H9 (cell line): ENCODE data around the gene SDK1. TPM values are rescaled to one million over a fixed set of nuclear protein-coding genes. Genes with fewer than 3 reads are reported as not detected.

Source experiments
- DNase-seq: peaks from one replicate; pipeline ENCODE4 v3.0.0-alpha.2; 2017
- H2AFZ ChIP-seq: one replicate; pipeline ENCODE4 v1.6.1; 2013; ENCODE audit warnings: mild to moderate bottlenecking, low read length, control low read depth, moderate library complexity
- H2AK5ac ChIP-seq: 2 replicates; pipeline ENCODE4 v1.6.1; 2013; ENCODE audit warnings: low read length, control low read depth, mixed read lengths; ENCODE audit not compliant: insufficient read length
- H2BK120ac ChIP-seq: one replicate; pipeline ENCODE4 v1.6.1; 2013; ENCODE audit warnings: low read depth, mild to moderate bottlenecking, low read length, control low read depth, inconsistent platforms; ENCODE audit not compliant: poor library complexity, severe bottlenecking
- H2BK12ac ChIP-seq: 2 replicates; pipeline ENCODE4 v1.6.1; 2013; ENCODE audit warnings: low read length, control low read depth, mixed read lengths, low read depth; ENCODE audit not compliant: insufficient read length
- H2BK15ac ChIP-seq: 2 replicates; pipeline ENCODE4 v1.6.1; 2013; ENCODE audit warnings: low read depth, low read length, control low read depth
- H2BK20ac ChIP-seq: one replicate; pipeline ENCODE4 v1.6.1; 2013; ENCODE audit warnings: low read depth, mild to moderate bottlenecking, low read length, control low read depth, inconsistent platforms; ENCODE audit not compliant: poor library complexity, severe bottlenecking
- H2BK5ac ChIP-seq: 2 replicates; pipeline ENCODE4 v1.6.1; 2013; ENCODE audit warnings: low read length, control low read depth, mixed read lengths; ENCODE audit not compliant: insufficient read length
- H3K14ac ChIP-seq: 2 replicates; pipeline ENCODE4 v1.6.1; 2013; ENCODE audit warnings: low read length, control low read depth; ENCODE audit not compliant: insufficient read depth
- H3K18ac ChIP-seq: 2 replicates; pipeline ENCODE4 v1.6.1; 2013; ENCODE audit warnings: low read depth, mild to moderate bottlenecking, mixed read lengths, low read length, control low read depth; ENCODE audit not compliant: insufficient read length
- H3K23ac ChIP-seq: 2 replicates; pipeline ENCODE4 v1.6.1; 2013; ENCODE audit warnings: low read length, control low read depth, mixed read lengths, low read depth; ENCODE audit not compliant: insufficient read length
- H3K23me2 ChIP-seq: 2 replicates; pipeline ENCODE4 v1.6.1; 2013; ENCODE audit warnings: low read depth, mild to moderate bottlenecking, mixed read lengths, low read length, control low read depth; ENCODE audit not compliant: insufficient read length, poor library complexity, severe bottlenecking
- H3K27ac ChIP-seq: 2 replicates; pipeline ENCODE4 v1.5.1; 2013; ENCODE audit warnings: low read length, control low read depth, mixed read lengths, low read depth; ENCODE audit not compliant: insufficient read length
- H3K27me3 ChIP-seq: 2 replicates; pipeline ENCODE4 v1.6.1; 2013; ENCODE audit warnings: low read length, control low read depth, inconsistent platforms; ENCODE audit not compliant: insufficient read depth
- H3K4ac ChIP-seq: 2 replicates; pipeline ENCODE4 v1.6.1; 2013; ENCODE audit warnings: low read depth, mild to moderate bottlenecking, control low read depth, inconsistent platforms, low read length, moderate library complexity
- H3K4me1 ChIP-seq: 2 replicates; pipeline ENCODE4 v1.6.1; 2013; ENCODE audit warnings: low read length, control low read depth, inconsistent platforms; ENCODE audit not compliant: insufficient read depth
- H3K4me2 ChIP-seq: 2 replicates; pipeline ENCODE4 v1.6.1; 2013; ENCODE audit warnings: low read length, control low read depth, mixed read lengths; ENCODE audit not compliant: insufficient read length, insufficient read depth
- H3K56ac ChIP-seq: 2 replicates; pipeline ENCODE4 v1.6.1; 2013; ENCODE audit warnings: low read depth, mild to moderate bottlenecking, mixed read lengths, low read length, control low read depth; ENCODE audit not compliant: insufficient read length
- H3K79me1 ChIP-seq: 2 replicates; pipeline ENCODE4 v1.6.1; 2013; ENCODE audit warnings: low read depth, mild to moderate bottlenecking, moderate library complexity, low read length, control low read depth, inconsistent platforms; ENCODE audit not compliant: insufficient read depth, poor library complexity, severe bottlenecking
- H3K79me2 ChIP-seq: 2 replicates; pipeline ENCODE4 v1.6.1; 2013; ENCODE audit warnings: low read length, control low read depth, inconsistent platforms; ENCODE audit not compliant: insufficient read depth
- H3K9ac ChIP-seq: 2 replicates; pipeline ENCODE4 v1.6.1; 2013; ENCODE audit warnings: low read length, control low read depth, mixed read lengths; ENCODE audit not compliant: insufficient read length; ENCODE audit errors: extremely low read depth
- H3K9me3 ChIP-seq: one replicate; pipeline ENCODE4 v1.6.1; 2013; ENCODE audit warnings: low read depth, low read length, inconsistent platforms; ENCODE audit not compliant: control insufficient read depth
- H3T11ph ChIP-seq: one replicate; pipeline ENCODE4 v1.6.1; 2013; ENCODE audit warnings: mild to moderate bottlenecking, low read length, control low read depth, inconsistent platforms
- H4K20me1 ChIP-seq: one replicate; pipeline ENCODE4 v1.6.1; 2013; ENCODE audit not compliant: control insufficient read depth, insufficient read length, insufficient read depth
- H4K5ac ChIP-seq: 2 replicates; pipeline ENCODE4 v1.6.1; 2013; ENCODE audit warnings: low read depth, mild to moderate bottlenecking, mixed read lengths, low read length, control low read depth; ENCODE audit not compliant: insufficient read length
- H4K8ac ChIP-seq: replicated peaks from 2 replicates; pipeline ENCODE4 v1.6.1; 2013; ENCODE audit warnings: low read length, control low read depth, mixed read lengths, low read depth; ENCODE audit not compliant: insufficient read length
- H4K91ac ChIP-seq: 2 replicates; pipeline ENCODE4 v1.6.1; 2013; ENCODE audit warnings: low read depth, mild to moderate bottlenecking, moderate library complexity, mixed read lengths, low read length, control low read depth; ENCODE audit not compliant: insufficient read length
- H3K27ac Mint-ChIP-seq, 3 experiments: 2 replicates in 2 of 3; 3 replicates in 1 of 3; pipeline ENCODE4 v1.8.0; 2020 to 2021; ENCODE audit warnings: mixed read lengths in 3 of 3, mild to moderate bottlenecking in 1 of 3, moderate library complexity in 1 of 3
- H3K27me3 Mint-ChIP-seq: 2 replicates; pipeline ENCODE4 v1.8.0; 2021; ENCODE audit warnings: low read depth, mild to moderate bottlenecking, moderate library complexity, mixed read lengths
- H3K36me3 Mint-ChIP-seq, 3 experiments: 2 replicates in 2 of 3; 3 replicates in 1 of 3; pipeline ENCODE4 v1.8.0; 2020 to 2021; ENCODE audit warnings: low read depth in 3 of 3, mixed read lengths in 3 of 3; ENCODE audit not compliant: insufficient read depth in 1 of 3
- H3K4me1 Mint-ChIP-seq, 2 experiments: 2 replicates each; pipeline ENCODE4 v1.8.0; 2020; ENCODE audit warnings: mixed read lengths in 2 of 2
- H3K4me3 Mint-ChIP-seq, 2 experiments: 2 replicates in 1 of 2; 3 replicates in 1 of 2; pipeline ENCODE4 v1.8.0; 2020 to 2021; ENCODE audit warnings: mild to moderate bottlenecking in 2 of 2, mixed read lengths in 2 of 2, moderate library complexity in 1 of 2
- H3K9me3 Mint-ChIP-seq, 2 experiments: 2 replicates in 1 of 2; 3 replicates in 1 of 2; pipeline ENCODE4 v1.8.0; 2020; ENCODE audit warnings: mild to moderate bottlenecking in 2 of 2, mixed read lengths in 2 of 2, moderate library complexity in 1 of 2
- WGBS: extraction: QIAGEN DNeasy Blood & Tissue Kit; methylation state at CpG from one replicate; pipeline ENCODE4 v1.1.7; 2013; ENCODE audit warnings: missing lambda C conversion rate, low lambda C conversion rate, mixed read lengths; ENCODE audit not compliant: insufficient read length; ENCODE audit errors: extremely low coverage; 5-methylcytosine and 5-hydroxymethylcytosine counted together
- total RNA-seq: library from RNA; stranded (reverse); gene quantifications from 2 replicates; pipeline ENCODE4 v1.2.1, GENCODE V29; 2021
- TF ChIP-seq, protein P1 (sequence below): fragments of 200-600 bp; sonication (generic); conservative IDR thresholded peaks from 3 replicates; pipeline ENCODE4 v1.8.0; 2021; ENCODE audit warnings: antibody characterized with exemption, mild to moderate bottlenecking

Gene SDK1
- total RNA-seq, 1 experiment from 2014 or later = 8.7 TPM

DNA sequence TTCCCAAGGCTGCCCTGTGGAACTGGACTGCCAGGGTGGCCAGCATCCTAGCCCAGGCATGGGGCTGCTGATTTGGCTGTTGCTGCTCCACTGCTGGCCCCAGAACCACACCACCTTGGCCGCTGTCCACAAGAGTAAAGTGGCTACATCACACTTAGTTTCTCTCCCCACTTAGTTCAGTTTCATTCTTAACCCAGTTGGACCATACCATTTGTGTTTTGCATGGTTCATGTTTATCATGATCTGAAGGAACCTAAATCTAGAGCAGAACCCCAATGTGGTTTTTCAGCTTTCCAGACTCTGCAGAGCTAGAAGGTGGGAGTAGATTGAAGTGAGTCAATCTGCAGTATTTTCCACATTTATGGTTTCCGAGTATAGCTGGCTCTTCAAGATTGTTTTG is 32.8 kb downstream of the SDK1 start:
- no peak overlapping the region for H2BK5ac ChIP-seq
- H3K23ac ChIP-seq = no peak overlapping the region
- H3T11ph ChIP-seq = no peak overlapping the region
- H4K20me1 ChIP-seq = no peaks in the 10 kb centered on the region
- H3K27ac Mint-ChIP-seq = no peak overlapping the region
- H3K4me1 Mint-ChIP-seq = peaks cover 18 to 22% of the 10 kb centered on the region in 2 experiments
- H3K18ac ChIP-seq = no peak overlapping the region
- no peak overlapping the region for H2BK15ac ChIP-seq
- no peaks in the 10 kb centered on the region for H3K27me3 ChIP-seq
- no peak overlapping the region for H2AK5ac ChIP-seq
- no peaks in the 10 kb centered on the region for H3K23me2 ChIP-seq
- H4K91ac ChIP-seq = no peak overlapping the region
- no peak overlapping the region for H4K5ac ChIP-seq
- H2BK120ac ChIP-seq = no peak overlapping the region
- peaks cover 0 to 9% (median 0%) of the 10 kb centered on the region in 3 experiments; a peak in 3 of 7 replicates for H3K36me3 Mint-ChIP-seq
- no peak overlapping the region for H3K4me3 Mint-ChIP-seq
- TF ChIP-seq, protein P1, sequence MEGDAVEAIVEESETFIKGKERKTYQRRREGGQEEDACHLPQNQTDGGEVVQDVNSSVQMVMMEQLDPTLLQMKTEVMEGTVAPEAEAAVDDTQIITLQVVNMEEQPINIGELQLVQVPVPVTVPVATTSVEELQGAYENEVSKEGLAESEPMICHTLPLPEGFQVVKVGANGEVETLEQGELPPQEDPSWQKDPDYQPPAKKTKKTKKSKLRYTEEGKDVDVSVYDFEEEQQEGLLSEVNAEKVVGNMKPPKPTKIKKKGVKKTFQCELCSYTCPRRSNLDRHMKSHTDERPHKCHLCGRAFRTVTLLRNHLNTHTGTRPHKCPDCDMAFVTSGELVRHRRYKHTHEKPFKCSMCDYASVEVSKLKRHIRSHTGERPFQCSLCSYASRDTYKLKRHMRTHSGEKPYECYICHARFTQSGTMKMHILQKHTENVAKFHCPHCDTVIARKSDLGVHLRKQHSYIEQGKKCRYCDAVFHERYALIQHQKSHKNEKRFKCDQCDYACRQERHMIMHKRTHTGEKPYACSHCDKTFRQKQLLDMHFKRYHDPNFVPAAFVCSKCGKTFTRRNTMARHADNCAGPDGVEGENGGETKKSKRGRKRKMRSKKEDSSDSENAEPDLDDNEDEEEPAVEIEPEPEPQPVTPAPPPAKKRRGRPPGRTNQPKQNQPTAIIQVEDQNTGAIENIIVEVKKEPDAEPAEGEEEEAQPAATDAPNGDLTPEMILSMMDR = no peak
- H3K9ac ChIP-seq = no peak overlapping the region
- H3K79me2 ChIP-seq = no peaks in the 10 kb centered on the region
- H2AFZ ChIP-seq = no peak overlapping the region
- H3K14ac ChIP-seq = no peak overlapping the region
- no peak overlapping the region for H3K27ac ChIP-seq
- no peak overlapping the region for H2BK12ac ChIP-seq
- no peaks in the 10 kb centered on the region for H3K79me1 ChIP-seq
- no peaks in the 10 kb centered on the region for H3K27me3 Mint-ChIP-seq
- no peak overlapping the region for H2BK20ac ChIP-seq
- no peaks in the 10 kb centered on the region for H3K9me3 ChIP-seq
- H3K9me3 Mint-ChIP-seq = no peaks in the 10 kb centered on the region
- DNase-seq = no peak
- no peak overlapping the region for H3K4me2 ChIP-seq
- no peak overlapping the region for H3K56ac ChIP-seq
- no CpG with 5 or more reads among the region's 2 CpGs for WGBS
- no peak overlapping the region for H3K4ac ChIP-seq
- no peak overlapping the region for H4K8ac ChIP-seq
- no peaks in the 10 kb centered on the region for H3K4me1 ChIP-seq
